GM10248 (cell line): ENCODE data around the gene ACVRL1.

ENCODE experiments used
- CTCF ChIA-PET: fragments of 300-600 bp; sonication (Branson Sonifier 250); formaldehyde crosslinking; extraction: SDS; loops from one replicate; lab custom pipeline; 2021; ENCODE audit warnings: antibody characterized with exemption; lab: Yijun Ruan, JAX
- POLR2A ChIA-PET: fragments of 350-650 bp; sonication (Branson Sonifier 250); formaldehyde crosslinking; extraction: SDS; loops from one replicate; lab custom pipeline; 2020; ENCODE audit warnings: antibody characterized with exemption; lab: Yijun Ruan, JAX
- DNase-seq: peaks from one replicate; pipeline ENCODE4 v3.0.0; 2012; ENCODE audit errors: extremely low spot score
- TF ChIP-seq, protein P1 (sequence below): IDR thresholded peaks from 2 replicates; pipeline ENCODE4 v1.5.1; 2012; ENCODE audit warnings: mild to moderate bottlenecking, low read depth; ENCODE audit errors: extremely low read depth, missing control alignments, control extremely low read depth

ACVRL1 gene

DNA sequence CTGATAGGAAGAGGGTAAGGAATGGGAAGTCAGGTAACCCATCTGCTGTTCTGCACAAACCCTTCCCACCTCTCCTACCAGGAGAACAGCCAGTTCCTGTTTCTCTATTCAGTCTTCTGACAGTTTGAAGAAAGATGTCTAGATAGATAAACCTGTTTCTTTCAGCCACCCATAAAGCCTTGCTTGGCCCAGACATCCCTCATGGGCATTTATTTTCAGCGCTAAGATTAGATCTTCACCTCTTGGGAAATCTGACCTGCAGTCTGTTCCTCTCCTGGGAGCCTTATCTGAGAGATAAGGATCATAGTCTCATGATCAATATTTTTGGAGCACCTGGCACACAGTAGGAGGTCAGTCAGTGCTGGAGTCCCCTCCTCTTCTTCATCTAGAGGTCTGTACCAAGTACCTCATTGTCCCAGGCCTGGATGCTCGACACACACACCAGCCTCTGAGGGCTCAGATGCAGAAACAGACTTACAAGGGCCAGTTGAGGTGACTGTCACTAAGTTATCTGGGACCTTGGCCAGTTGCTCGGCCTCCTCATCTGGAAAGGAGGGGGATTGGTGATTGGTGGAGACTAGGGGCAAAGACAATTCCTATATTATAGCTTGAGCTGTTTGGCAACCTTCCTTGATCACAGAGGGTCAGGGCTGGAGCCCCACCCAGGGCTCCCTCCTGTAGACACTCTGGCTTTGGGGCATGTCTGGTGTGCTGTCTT is 18.2 kb downstream of the ACVRL1 start:
- POLR2A ChIA-PET = no interaction called here
- CTCF ChIA-PET = interaction anchor here (0.8 to 4.1 kb wide), 9 partner anchors 10 to 104 kb away, joined by 3 to 42 read pairs (median 3); no protein-coding TSS in a partner anchor
- no peak for DNase-seq
- TF ChIP-seq, protein P1, sequence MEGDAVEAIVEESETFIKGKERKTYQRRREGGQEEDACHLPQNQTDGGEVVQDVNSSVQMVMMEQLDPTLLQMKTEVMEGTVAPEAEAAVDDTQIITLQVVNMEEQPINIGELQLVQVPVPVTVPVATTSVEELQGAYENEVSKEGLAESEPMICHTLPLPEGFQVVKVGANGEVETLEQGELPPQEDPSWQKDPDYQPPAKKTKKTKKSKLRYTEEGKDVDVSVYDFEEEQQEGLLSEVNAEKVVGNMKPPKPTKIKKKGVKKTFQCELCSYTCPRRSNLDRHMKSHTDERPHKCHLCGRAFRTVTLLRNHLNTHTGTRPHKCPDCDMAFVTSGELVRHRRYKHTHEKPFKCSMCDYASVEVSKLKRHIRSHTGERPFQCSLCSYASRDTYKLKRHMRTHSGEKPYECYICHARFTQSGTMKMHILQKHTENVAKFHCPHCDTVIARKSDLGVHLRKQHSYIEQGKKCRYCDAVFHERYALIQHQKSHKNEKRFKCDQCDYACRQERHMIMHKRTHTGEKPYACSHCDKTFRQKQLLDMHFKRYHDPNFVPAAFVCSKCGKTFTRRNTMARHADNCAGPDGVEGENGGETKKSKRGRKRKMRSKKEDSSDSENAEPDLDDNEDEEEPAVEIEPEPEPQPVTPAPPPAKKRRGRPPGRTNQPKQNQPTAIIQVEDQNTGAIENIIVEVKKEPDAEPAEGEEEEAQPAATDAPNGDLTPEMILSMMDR = no peak

DNA sequence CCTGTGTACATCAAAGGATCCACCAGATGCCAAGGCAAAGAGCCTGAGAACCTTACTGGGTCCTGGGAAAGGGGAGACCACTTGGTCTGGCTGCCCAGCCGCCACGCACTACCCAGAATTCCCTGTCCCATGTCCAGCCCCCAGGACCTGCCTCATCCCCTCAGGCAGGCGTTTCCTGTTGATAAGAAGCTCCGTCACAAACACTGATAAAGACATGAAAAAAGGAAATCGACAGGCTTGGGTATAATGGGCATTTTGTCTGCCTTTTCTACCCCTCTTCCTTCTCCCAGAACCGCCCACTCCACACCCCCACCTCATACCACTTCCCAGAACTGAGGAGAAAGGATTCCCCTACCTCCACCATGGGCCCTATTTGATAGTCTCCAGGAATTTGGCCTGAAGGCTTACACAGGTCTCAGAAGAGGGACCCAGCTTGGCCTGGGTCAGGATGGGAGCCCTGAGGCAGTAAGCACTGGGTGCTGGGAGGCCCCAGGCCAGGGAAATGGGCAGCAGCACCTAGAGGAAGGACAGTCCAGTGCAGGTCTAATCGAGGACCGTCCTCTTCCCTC is 18.8 kb downstream of the ACVRL1 start:
- TF ChIP-seq, protein P1 = no peak
- DNase-seq = no peak
- ChIA-PET CTCF (interaction anchor here (0.8 to 2.0 kb wide), 7 partner anchors 8 to 94 kb away, joined by 3 to 6 read pairs (median 3); no protein-coding TSS in a partner anchor), POLR2A (no interaction called here)

DNA sequence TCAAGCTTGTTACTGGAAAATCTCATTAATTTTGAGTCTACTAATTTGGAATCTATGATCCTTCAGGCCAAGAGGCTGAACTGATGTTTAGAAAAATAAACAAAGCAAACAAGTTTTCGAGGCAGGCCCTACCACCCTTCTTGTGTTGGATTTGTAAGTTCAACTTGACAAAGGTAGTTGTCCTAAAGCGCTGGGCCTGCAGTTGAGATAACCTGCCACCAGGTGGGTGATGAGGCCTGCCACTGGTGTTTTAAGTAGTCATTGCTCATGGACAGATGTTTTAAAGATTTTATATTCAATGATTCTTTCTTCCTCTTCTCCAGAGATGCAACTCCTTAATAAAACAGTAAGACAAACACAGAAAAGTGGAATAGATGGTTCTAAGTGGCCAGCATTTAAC is 19.4 kb downstream of the ACVRL1 start:
- ChIA-PET CTCF (interaction anchor here (0.8 to 2.0 kb wide), 9 partner anchors 9 to 94 kb away, joined by 3 to 10 read pairs (median 4); no protein-coding TSS in a partner anchor), POLR2A (no interaction called here)
- TF ChIP-seq, protein P1 = peak; percentile 38
- no peak for DNase-seq

DNA sequence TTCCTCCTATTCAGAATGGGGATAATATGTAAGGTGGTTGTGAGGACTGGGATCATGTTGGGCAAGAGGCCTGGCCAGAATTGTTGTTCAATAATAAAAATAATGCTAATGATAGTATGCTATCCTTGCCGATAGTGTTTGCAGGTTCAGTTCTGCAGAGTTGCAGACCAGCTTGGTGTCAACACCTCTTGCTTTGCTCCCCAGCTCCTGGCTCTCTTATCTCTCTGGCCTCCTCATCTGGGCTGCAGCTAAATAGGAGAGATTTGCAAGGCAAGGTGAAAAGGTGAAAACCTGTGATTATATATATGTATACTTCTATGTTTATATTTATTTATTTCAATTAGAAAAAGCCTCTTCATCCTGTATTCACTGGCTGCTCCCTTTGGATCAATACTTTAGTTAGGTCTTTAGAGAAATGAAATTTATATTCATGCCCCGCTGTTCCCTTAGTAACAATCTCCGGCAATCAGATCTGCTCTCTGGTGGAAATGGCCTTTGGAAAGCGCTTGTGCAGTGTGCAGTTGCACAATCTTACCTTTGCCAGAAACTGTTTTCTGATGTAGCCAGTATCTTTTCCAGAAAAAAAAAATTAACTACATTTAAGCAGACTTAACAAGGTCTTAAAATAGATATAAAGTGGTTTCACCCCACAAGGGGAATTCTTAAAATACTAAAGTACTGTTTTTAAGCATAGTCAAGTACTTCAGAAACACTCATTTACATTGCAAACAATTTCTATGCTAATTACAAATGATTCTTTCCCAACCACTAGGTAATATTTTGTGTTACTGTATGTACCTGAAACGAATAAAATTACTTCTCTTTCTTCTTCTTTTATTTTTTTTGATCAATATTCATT is 25.1 kb downstream of the ACVRL1 start:
- POLR2A ChIA-PET = no interaction called here
- DNase-seq = no peak
- CTCF ChIA-PET = no interaction called here

DNA sequence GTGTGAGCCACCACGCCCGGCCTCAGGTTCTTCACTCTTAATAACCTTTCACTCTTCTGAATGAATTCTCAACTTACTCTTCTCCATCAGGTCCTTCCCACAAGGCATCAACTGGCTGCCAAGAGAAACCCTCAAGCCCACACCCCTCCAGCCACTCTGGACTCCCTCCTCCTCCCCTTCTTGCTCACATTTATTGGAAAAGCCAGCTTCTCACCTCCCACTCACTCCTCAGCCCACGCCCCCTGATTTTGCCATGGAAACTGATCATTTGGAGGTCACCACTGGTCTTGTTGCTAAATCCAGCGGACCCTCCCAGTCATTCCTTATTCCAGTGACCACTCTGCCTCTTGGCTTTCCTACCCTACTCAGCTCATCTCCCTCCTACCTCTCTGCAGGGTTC is 26.8 kb downstream of the ACVRL1 start:
- ChIA-PET CTCF (interaction anchor here (1.2 to 5.0 kb wide), 2 partner anchors 12 to 16 kb away, joined by 3 to 20 read pairs; no protein-coding TSS in a partner anchor), POLR2A (no interaction called here)
- TF ChIP-seq, protein P1 = no peak
- no peak for DNase-seq

More for the DNA sequence above, 25.1 kb downstream of the ACVRL1 start:
- TF ChIP-seq, protein P1 = no peak

DNA sequence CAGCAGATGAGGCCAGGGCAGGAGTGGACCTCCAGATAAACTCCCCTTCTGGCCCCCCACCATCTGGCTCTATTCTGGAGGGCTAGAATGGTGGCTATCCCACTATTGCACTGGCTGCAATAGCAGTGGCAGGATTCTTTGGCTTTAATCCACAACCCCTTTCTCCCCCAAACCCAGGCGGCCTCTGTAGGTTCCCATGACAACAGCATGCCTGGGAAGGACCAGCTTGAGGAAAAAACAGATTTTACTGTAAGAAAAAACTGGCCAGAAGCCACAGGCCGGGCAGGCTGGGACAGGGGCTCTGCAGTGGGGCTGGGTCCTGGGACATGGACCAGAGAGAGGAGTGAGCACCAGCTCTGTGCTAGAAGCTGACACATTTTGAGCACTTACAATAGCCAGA is 30.6 kb downstream of the ACVRL1 start:
- TF ChIP-seq, protein P1 = no peak
- ChIA-PET CTCF (interaction anchor here (1.2 to 5.0 kb wide), 3 partner anchors 11 to 16 kb away, joined by 3 to 20 read pairs (median 3); no protein-coding TSS in a partner anchor), POLR2A (no interaction called here)
- DNase-seq = no peak
